ENCODE measurements around the gene ADAMTS2.
"Not testable (repeated sequence)": the region's sequence is repeated elsewhere in the genome, so short reads cannot be mapped to it uniquely, and the experiment has no call there.

ADAMTS2 gene

GRCh38 chr5:179228341-179229121 lies 116.7 kb downstream of the ADAMTS2 start:
- no peak for DNase-seq

GRCh38 chr5:179227580-179228311 lies 117.5 kb downstream of the ADAMTS2 start:
- no peak for DNase-seq

- no peak for DNase-seq
Observed at GRCh38 chr5:179227229-179227579, 118.1 kb downstream of the ADAMTS2 start.

GRCh38 chr5:179226696-179227095 lies 118.6 kb downstream of the ADAMTS2 start:
- DNase-seq: no peak

- DNase-seq: no peak
Observed at GRCh38 chr5:179225387-179225786, 119.9 kb downstream of the ADAMTS2 start.

- DNase-seq: no peak
Observed at GRCh38 chr5:179224741-179225140, 120.5 kb downstream of the ADAMTS2 start.

GRCh38 chr5:179223961-179224360 lies 121.3 kb downstream of the ADAMTS2 start:
- DNase-seq: no peak

GRCh38 chr5:179223528-179223927 lies 121.7 kb downstream of the ADAMTS2 start:
- DNase-seq: no peak

- no peak for DNase-seq
Observed at GRCh38 chr5:179222246-179223017, 122.8 kb downstream of the ADAMTS2 start.

GRCh38 chr5:179221877-179222220 lies 123.4 kb downstream of the ADAMTS2 start:
- no peak for DNase-seq

GRCh38 chr5:179221196-179221876 lies 123.9 kb downstream of the ADAMTS2 start:
- DNase-seq: no peak

GRCh38 chr5:179220716-179221115 lies 124.5 kb downstream of the ADAMTS2 start:
- no peak for DNase-seq

GRCh38 chr5:179219661-179220620 lies 125.3 kb downstream of the ADAMTS2 start:
- no peak for DNase-seq

- no peak for DNase-seq
Observed at GRCh38 chr5:179218943-179219330, 126.3 kb downstream of the ADAMTS2 start.

GRCh38 chr5:179217956-179218942 lies 127.0 kb downstream of the ADAMTS2 start:
- DNase-seq: no peak

- no peak for DNase-seq
Observed at GRCh38 chr5:179217356-179217755, 127.9 kb downstream of the ADAMTS2 start.

- not testable (repeated sequence) for DNase-seq
Observed at GRCh38 chr5:179216381-179216780, 128.9 kb downstream of the ADAMTS2 start.

GRCh38 chr5:179215576-179215975 lies 129.7 kb downstream of the ADAMTS2 start:
- no peak for DNase-seq

GRCh38 chr5:179214678-179215077 lies 130.6 kb downstream of the ADAMTS2 start:
- DNase-seq: no peak

- no peak for DNase-seq
Observed at GRCh38 chr5:179212870-179213269, 132.4 kb downstream of the ADAMTS2 start.

- no peak for DNase-seq
Observed at GRCh38 chr5:179211631-179212030, 133.6 kb downstream of the ADAMTS2 start.
